Glutamatergic neuron (in vitro differentiated cells): ENCODE data around the gene OR6C70. TPM values are rescaled to one million over a fixed set of nuclear protein-coding genes. Genes with fewer than 3 reads are reported as not detected.
"Not testable (repeated sequence)": the region's sequence is repeated elsewhere in the genome, so short reads cannot be mapped to it uniquely, and the experiment has no call there.

Experiments
- DNase-seq: peaks from one replicate; pipeline ENCODE4 v3.0.0; 2022
- H3K27ac Mint-ChIP-seq: one replicate; pipeline ENCODE4 v1.8.0; 2020; ENCODE audit warnings: mild to moderate bottlenecking, mixed read lengths, inconsistent platforms; ENCODE audit not compliant: unreplicated experiment
- H3K27me3 Mint-ChIP-seq: one replicate; pipeline ENCODE4 v1.8.0; 2020; ENCODE audit warnings: mild to moderate bottlenecking, moderate library complexity, mixed read lengths, inconsistent platforms; ENCODE audit not compliant: unreplicated experiment
- H3K36me3 Mint-ChIP-seq: one replicate; pipeline ENCODE4 v1.8.0; 2020; ENCODE audit warnings: mild to moderate bottlenecking, mixed read lengths, inconsistent platforms; ENCODE audit not compliant: unreplicated experiment
- H3K4me1 Mint-ChIP-seq: one replicate; pipeline ENCODE4 v1.8.0; 2020; ENCODE audit warnings: mild to moderate bottlenecking, low read depth, mixed read lengths, inconsistent platforms; ENCODE audit not compliant: unreplicated experiment
- H3K4me3 Mint-ChIP-seq: one replicate; pipeline ENCODE4 v1.8.0; 2020; ENCODE audit warnings: mild to moderate bottlenecking, mixed read lengths, inconsistent platforms; ENCODE audit not compliant: unreplicated experiment
- H3K9me3 Mint-ChIP-seq: one replicate; pipeline ENCODE4 v1.8.0; 2020; ENCODE audit warnings: mild to moderate bottlenecking, moderate library complexity, mixed read lengths, inconsistent platforms; ENCODE audit not compliant: unreplicated experiment
- total RNA-seq: library from RNA; stranded (reverse); fragmentation: NEBNext Ultra II Directional; extraction: Animal tissue kit (Norgen Biotek cat#: 25700); gene quantifications from one replicate; pipeline ENCODE4 v1.2.1, GENCODE V29; 2021; ENCODE audit not compliant: unreplicated experiment
- TF ChIP-seq, protein P1 (sequence below): fragments of 200-600 bp; sonication (generic); IDR thresholded peaks from one replicate; pipeline ENCODE4 v1.5.0; 2021; ENCODE audit not compliant: partially characterized antibody, unreplicated experiment

Gene OR6C70
- total RNA-seq, 1 donor from 2014 or later: not detected

DNA sequence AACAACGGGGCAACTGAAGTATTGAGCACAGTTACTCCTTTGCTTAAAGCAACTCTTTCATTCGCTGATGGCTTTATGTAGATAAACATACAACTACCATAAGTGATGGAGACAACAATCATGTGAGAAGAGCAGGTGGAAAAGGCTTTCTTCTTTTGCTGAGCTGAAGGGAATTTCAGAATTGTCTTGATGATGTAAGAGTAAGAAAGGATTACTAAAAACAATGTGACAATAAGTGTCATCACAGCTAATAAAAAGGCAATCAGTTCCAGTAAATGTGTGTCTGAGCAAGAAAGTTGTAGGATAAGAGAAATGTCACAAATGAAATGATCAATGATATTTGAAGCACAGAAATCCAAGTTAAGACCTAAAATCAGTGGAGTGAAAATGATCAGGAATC lies 647 bp downstream of the OR6C70 start:
- no peaks in the 10 kb centered on the region for H3K4me1 Mint-ChIP-seq
- no peaks in the 10 kb centered on the region for H3K9me3 Mint-ChIP-seq
- DNase-seq: no peak

DNA sequence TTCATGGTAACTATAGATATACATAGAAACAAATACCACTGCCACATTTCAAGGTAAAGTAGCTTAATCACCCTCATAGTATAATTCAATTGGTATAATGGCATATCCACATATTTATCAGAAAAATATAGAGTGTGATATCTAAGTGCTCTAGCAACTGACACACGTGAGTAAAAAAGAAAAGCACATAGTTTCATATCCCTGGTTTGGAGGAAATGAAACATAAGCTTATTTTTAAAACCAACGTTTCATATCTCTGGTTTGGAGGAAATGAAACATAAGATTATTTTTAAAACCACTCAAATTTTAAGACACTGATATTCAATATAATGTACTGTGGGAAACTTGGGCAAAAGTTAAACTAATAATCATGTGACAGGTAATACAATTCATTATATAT lies 2.1 kb downstream of the OR6C70 start:
- H3K9me3 Mint-ChIP-seq: no peaks in the 10 kb centered on the region
- H3K27me3 Mint-ChIP-seq: no peaks in the 10 kb centered on the region
- H3K4me3 Mint-ChIP-seq: no peak overlapping the region
- no peaks in the 10 kb centered on the region for H3K36me3 Mint-ChIP-seq
- no peak overlapping the region for H3K27ac Mint-ChIP-seq
- no peak for DNase-seq
- TF ChIP-seq, protein P1, sequence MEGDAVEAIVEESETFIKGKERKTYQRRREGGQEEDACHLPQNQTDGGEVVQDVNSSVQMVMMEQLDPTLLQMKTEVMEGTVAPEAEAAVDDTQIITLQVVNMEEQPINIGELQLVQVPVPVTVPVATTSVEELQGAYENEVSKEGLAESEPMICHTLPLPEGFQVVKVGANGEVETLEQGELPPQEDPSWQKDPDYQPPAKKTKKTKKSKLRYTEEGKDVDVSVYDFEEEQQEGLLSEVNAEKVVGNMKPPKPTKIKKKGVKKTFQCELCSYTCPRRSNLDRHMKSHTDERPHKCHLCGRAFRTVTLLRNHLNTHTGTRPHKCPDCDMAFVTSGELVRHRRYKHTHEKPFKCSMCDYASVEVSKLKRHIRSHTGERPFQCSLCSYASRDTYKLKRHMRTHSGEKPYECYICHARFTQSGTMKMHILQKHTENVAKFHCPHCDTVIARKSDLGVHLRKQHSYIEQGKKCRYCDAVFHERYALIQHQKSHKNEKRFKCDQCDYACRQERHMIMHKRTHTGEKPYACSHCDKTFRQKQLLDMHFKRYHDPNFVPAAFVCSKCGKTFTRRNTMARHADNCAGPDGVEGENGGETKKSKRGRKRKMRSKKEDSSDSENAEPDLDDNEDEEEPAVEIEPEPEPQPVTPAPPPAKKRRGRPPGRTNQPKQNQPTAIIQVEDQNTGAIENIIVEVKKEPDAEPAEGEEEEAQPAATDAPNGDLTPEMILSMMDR: no peak
- H3K4me1 Mint-ChIP-seq: no peaks in the 10 kb centered on the region

More for the DNA sequence above, 647 bp downstream of the OR6C70 start:
- Mint-ChIP-seq H3K36me3 (no peaks in the 10 kb centered on the region), H3K27ac (no peak overlapping the region), H3K4me3 (no peak overlapping the region), H3K27me3 (no peaks in the 10 kb centered on the region)
- TF ChIP-seq, protein P1: no peak

DNA sequence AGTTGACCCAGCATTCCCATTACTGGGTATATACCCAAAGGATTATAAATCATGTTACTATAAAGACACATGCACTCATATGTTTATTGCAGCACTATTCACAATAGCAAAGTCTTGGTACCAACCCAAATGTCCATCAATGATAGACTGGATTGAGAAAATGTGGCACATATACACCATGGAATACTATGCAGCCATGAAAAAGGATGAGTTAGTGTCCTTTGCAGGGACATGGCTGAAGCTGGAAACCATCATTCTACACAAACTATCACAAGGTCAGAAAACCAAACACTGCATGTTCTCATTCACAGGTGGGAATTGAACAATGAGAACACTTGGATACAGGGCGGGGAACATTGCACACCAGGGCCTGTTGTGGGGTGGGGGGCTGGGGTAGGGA lies 5.0 kb downstream of the OR6C70 start:
- H3K4me3 Mint-ChIP-seq, H3K9me3 Mint-ChIP-seq, H3K36me3 Mint-ChIP-seq, H3K27ac Mint-ChIP-seq, H3K4me1 Mint-ChIP-seq, H3K27me3 Mint-ChIP-seq, DNase-seq: not testable (repeated sequence)

DNA sequence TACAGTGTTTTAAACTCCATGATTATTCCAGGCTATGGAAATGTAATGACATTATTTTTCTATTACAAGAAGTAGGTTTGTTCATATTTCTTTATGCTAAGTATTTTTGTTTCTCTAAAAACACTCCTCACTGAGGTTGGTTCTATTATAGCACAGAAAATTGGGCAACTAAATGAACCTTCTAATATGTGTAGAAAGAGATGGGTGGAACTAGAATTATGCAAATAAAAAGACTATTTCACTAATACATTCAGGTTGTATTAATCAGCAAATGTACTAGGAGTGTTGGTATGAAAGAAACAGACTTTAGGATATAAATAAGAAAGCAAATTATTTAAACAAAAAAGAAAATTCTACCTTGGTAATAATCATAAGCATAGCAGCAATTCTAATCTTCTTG lies 21.1 kb downstream of the OR6C70 start:
- no peak overlapping the region for H3K4me3 Mint-ChIP-seq
- TF ChIP-seq, protein P1: no peak
- H3K27me3 Mint-ChIP-seq: peaks cover 3% of the 10 kb centered on the region
- peaks cover 4% of the 10 kb centered on the region for H3K9me3 Mint-ChIP-seq
- peaks cover 9% of the 10 kb centered on the region for H3K4me1 Mint-ChIP-seq
- H3K27ac Mint-ChIP-seq: no peak overlapping the region
- no peaks in the 10 kb centered on the region for H3K36me3 Mint-ChIP-seq
- no peak for DNase-seq

DNA sequence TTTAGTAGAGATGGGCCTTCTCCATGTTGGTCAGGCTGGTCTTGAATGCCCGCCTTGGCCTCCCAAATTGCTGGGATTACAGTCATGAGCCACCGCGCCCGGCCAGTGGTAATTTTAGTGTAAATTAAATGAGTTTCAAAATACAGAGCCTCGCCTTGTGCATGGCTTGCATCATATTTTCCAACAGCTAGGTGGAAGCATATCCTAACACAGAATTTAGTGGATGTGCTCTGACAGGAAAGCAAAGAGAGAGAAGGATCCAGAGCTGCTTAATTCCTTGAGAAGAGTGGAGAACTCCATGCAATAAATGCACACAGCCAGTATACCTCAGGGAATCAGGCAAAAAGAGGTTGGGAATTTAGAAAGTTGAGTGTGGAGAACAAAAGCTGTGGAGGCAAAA lies 23.6 kb downstream of the OR6C70 start:
- peaks cover 4% of the 10 kb centered on the region for H3K9me3 Mint-ChIP-seq
- peak overlapping the region; percentile 84 for H3K27ac Mint-ChIP-seq
- no peak for DNase-seq
- H3K4me1 Mint-ChIP-seq: peaks cover 9% of the 10 kb centered on the region
- H3K4me3 Mint-ChIP-seq: no peak overlapping the region
- H3K36me3 Mint-ChIP-seq: no peaks in the 10 kb centered on the region
- TF ChIP-seq, protein P1: no peak
- H3K27me3 Mint-ChIP-seq: peaks cover 3% of the 10 kb centered on the region

DNA sequence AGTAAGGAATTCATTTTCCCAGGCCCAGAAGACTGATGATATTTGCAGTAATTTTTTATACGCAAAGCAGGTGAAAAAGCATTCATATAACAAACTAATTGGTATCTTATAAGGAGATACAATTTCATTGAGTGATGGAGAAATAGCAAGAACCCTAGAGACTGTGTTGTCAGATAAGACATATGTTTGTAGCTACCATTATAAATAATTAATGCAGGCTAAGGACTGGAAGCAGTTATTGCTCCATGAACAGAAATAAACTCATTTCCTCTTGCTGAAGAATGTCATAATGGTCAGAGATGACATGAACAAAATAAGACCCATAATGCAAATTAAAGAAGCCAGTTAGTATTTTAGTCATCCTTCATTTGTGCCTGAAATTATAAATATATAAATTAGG lies 24.6 kb downstream of the OR6C70 start:
- H3K4me1 Mint-ChIP-seq: peaks cover 9% of the 10 kb centered on the region
- peak overlapping the region; percentile 71 for H3K27ac Mint-ChIP-seq
- TF ChIP-seq, protein P1: no peak
- DNase-seq: no peak
- no peak overlapping the region for H3K4me3 Mint-ChIP-seq
- peaks cover 3% of the 10 kb centered on the region for H3K36me3 Mint-ChIP-seq
- peaks cover 4% of the 10 kb centered on the region for H3K9me3 Mint-ChIP-seq
- H3K27me3 Mint-ChIP-seq: peaks cover 3% of the 10 kb centered on the region
